ENCODE data around the gene GALK2. TPM values are rescaled to one million over a fixed set of nuclear protein-coding genes. Genes with fewer than 3 reads are reported as not detected.
A peak's percentile ranks its signal among the peaks of the same experiment; 100 is the strongest.

Gene GALK2
- total and polyA plus RNA-seq, 2 of the 4 experiments (the other 2 are of a cell fraction) = 27.0 to 63.6 TPM

DNA sequence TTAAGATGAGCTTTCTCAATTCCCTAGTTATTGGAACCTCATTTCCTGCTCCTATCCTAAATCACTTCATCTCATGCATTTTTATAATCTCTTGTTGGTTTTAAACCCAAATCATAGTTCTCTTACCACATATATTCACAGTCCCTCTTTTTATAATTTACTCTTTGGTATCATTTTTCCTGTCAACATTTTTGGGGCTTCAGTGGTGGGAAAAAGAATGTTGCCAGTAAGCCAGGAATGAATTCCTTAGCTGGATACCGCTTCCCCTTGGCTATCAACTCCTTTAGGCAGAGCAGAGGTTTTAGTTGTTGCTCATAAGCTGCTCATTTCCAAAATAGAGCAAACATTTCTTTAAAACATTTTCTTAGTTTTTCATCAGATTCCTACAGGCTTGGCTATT is 112.3 kb downstream of the GALK2 start:
- H2BK20ac ChIP-seq (ENCODE audit: low read depth, low read length) = peak overlapping the region; percentile 95; the same call in 1 of the 2 replicates
- WGBS, 2 experiments (ENCODE audit: extremely low coverage in 2 of 2, insufficient read length in 1 of 2) = no CpG with 5 or more reads among the region's 1 CpG
- H3K4ac ChIP-seq (ENCODE audit: low read depth, low read length) = no peak overlapping the region; the same call in 1 of the 2 replicates
- H2AK5ac ChIP-seq (ENCODE audit: low read depth, low read length) = no peak overlapping the region
- H3K27ac ChIP-seq (ENCODE audit: insufficient read depth, low read length) = peak overlapping the region; percentile 96; the same call in 1 of the 2 replicates
- H2BK15ac ChIP-seq (ENCODE audit: low read depth, low read length) = no peak overlapping the region
- H2AFZ ChIP-seq (replicated peaks; ENCODE audit: low read length, poor library complexity) = no peak overlapping the region
- ATAC-seq (ENCODE audit: low read depth) = peak; percentile 92
- TF ChIP-seq FOS (IDR thresholded peaks at IDR 0.05; ENCODE audit: low read depth, low read length) = no peak
- TF ChIP-seq MXI1 (IDR thresholded peaks at IDR 0.05; ENCODE audit: borderline replicate concordance, low read depth, low read length) = no peak
- no peak for TF ChIP-seq CEBPB (IDR thresholded peaks at IDR 0.05; ENCODE audit: low read depth, low read length)
- TF ChIP-seq SMC3 (IDR thresholded peaks at IDR 0.05; ENCODE audit: low read depth, low read length) = no peak
- TF ChIP-seq RAD21 (IDR thresholded peaks at IDR 0.05; ENCODE audit: low read length) = no peak
- TF ChIP-seq, protein P1, sequence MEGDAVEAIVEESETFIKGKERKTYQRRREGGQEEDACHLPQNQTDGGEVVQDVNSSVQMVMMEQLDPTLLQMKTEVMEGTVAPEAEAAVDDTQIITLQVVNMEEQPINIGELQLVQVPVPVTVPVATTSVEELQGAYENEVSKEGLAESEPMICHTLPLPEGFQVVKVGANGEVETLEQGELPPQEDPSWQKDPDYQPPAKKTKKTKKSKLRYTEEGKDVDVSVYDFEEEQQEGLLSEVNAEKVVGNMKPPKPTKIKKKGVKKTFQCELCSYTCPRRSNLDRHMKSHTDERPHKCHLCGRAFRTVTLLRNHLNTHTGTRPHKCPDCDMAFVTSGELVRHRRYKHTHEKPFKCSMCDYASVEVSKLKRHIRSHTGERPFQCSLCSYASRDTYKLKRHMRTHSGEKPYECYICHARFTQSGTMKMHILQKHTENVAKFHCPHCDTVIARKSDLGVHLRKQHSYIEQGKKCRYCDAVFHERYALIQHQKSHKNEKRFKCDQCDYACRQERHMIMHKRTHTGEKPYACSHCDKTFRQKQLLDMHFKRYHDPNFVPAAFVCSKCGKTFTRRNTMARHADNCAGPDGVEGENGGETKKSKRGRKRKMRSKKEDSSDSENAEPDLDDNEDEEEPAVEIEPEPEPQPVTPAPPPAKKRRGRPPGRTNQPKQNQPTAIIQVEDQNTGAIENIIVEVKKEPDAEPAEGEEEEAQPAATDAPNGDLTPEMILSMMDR (conservative IDR thresholded peaks at IDR 0.05; ENCODE audit: low read depth, low read length) = no peak
- TF ChIP-seq USF2 (IDR thresholded peaks at IDR 0.05; ENCODE audit: low read depth, low read length) = no peak
- TF ChIP-seq ELK1 (IDR thresholded peaks at IDR 0.05; ENCODE audit: borderline replicate concordance, low read depth, low read length) = no peak
- no peak for TF ChIP-seq MAZ (IDR thresholded peaks at IDR 0.05; ENCODE audit: borderline replicate concordance, low read depth, low read length)
- TF ChIP-seq RCOR1 (IDR thresholded peaks at IDR 0.05; ENCODE audit: insufficient replicate concordance, low read length) = no peak
- no peak for TF ChIP-seq CHD1 (IDR thresholded peaks at IDR 0.05; ENCODE audit: low read depth, low read length)
- no peak for TF ChIP-seq POLR2A (IDR thresholded peaks at IDR 0.05; ENCODE audit: low read depth, low read length)
- TF ChIP-seq BHLHE40 (IDR thresholded peaks at IDR 0.05; ENCODE audit: low read depth, low read length) = no peak
- no peak for TF ChIP-seq NFE2L2 (IDR thresholded peaks at IDR 0.05; ENCODE audit: low read depth, low read length)
- TF ChIP-seq RFX5 (IDR thresholded peaks at IDR 0.05; ENCODE audit: low read depth, low read length) = no peak
- TF ChIP-seq MAFK (IDR thresholded peaks at IDR 0.05; ENCODE audit: low read depth, low read length) = no peak
- peak overlapping the region; percentile 91 for H2BK5ac ChIP-seq (ENCODE audit: low read depth, low read length, poor library complexity, severe bottlenecking)
- peak overlapping the region; percentile 98; the same call in 1 of the 2 replicates for H3K18ac ChIP-seq (ENCODE audit: low read depth, low read length)
- peaks cover 9% of the 10 kb centered on the region for H3K36me3 ChIP-seq (ENCODE audit: control insufficient read depth, insufficient read depth, low read length)
- H3K9ac ChIP-seq (ENCODE audit: low read depth, low read length) = no peak overlapping the region
- H4K20me1 ChIP-seq (ENCODE audit: insufficient read depth, low read length) = no peaks in the 10 kb centered on the region
- peak overlapping the region in 1 of 2 experiments; percentile 87; a peak in 1 of 4 replicates for H4K8ac ChIP-seq (ENCODE audit: low read depth in 2 of 2, low read length in 2 of 2)
- intact Hi-C loops (cut with micrococcal nuclease) (no loop called here), dilution Hi-C loops (cut with HindIII; ENCODE audit: low sequenced_read_pairs, unreplicated experiment) (no loop called here), in situ Hi-C loops (cut with MboI; ENCODE audit: low sequenced_read_pairs) (no loop called here)
- no TSS peak for BruUV-seq (replicated peaks)
- ChIA-PET CTCF (no interaction called here), POLR2A (ENCODE audit: unreplicated experiment) (interaction anchor here (1.0 kb wide), 1 partner anchor 769 kb away, joined by 4 read pairs; no protein-coding TSS in a partner anchor)
- H3K56ac ChIP-seq (ENCODE audit: extremely low read depth, insufficient read depth, low read length) = no peak overlapping the region
- peak; percentile 88 for DNase-seq
- peak overlapping the region; percentile 98 for H4K5ac ChIP-seq (ENCODE audit: low read depth, low read length)
- no peaks in the 10 kb centered on the region for H3K9me3 ChIP-seq (ENCODE audit: control insufficient read depth, insufficient read depth, low read length)
- no peak overlapping the region for H2AK9ac ChIP-seq (replicated peaks; ENCODE audit: low read depth, low read length, poor library complexity)
- peak overlapping the region; percentile 11; the same call in 1 of the 2 replicates for H3K4me2 ChIP-seq (ENCODE audit: low read depth, low read length)
- H3K27me3 ChIP-seq (ENCODE audit: control insufficient read depth, insufficient read depth, low read length) = no peaks in the 10 kb centered on the region
- H3K23ac ChIP-seq (ENCODE audit: low read depth, low read length) = no peak overlapping the region; the same call in 1 of the 2 replicates
- H3K4me3 ChIP-seq (ENCODE audit: insufficient read depth, low read depth, low read length) = no peak overlapping the region
- no peak overlapping the region for H4K91ac ChIP-seq (ENCODE audit: insufficient read depth, low read depth, low read length)
- H3K14ac ChIP-seq (replicated peaks; ENCODE audit: low read depth, low read length) = no peak overlapping the region
- no peaks in the 10 kb centered on the region; the same call in 1 of the 2 replicates for H3K9me1 ChIP-seq (ENCODE audit: insufficient read depth, low read length)
- H2BK120ac ChIP-seq (ENCODE audit: low read depth, low read length) = peak overlapping the region; percentile 93
- peaks cover 10% of the 10 kb centered on the region for H3K4me1 ChIP-seq (ENCODE audit: control insufficient read depth, insufficient read depth, low read length)
- H3K79me1 ChIP-seq (ENCODE audit: low read depth in 1 of 2, low read length in 2 of 2) = peaks cover 0 to 4% of the 10 kb centered on the region in 2 experiments; a peak in 1 of 4 replicates
